ENCODE results near the gene MRPL40.

The MRPL40 gene

GRCh38 chr22:19478045-19478900 is 45.9 kb downstream of the MRPL40 start:
- in situ Hi-C loops (cut with HindIII; ENCODE audit: low sequenced_read_pairs), result no loop called here

DNA sequence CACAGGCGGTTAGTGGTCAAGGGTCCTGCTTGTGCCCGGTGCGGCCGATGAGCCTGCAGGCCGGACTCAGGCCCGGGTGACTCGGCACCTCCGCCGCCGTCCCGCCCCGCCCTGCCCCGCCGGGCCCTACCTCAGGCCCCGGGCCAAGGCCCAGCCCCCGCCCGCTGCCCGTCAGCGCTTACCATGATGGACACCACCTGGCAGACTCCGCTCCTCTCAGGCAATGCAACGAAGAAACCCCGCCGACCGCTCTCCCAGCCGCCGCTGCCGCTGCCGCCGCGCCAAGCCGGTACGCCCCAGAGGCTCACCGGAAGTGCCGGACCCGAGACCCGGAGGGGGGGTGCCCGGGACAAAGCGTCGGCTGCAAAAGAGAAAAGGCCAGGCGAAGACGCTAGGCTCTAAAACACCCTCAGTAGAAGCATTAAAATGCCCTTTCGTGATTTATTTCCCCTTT is 46.6 kb downstream of the MRPL40 start, which contains the start of gene UFD1:
UFD1 (minus strand) TSS at position 293 of the 454 bp plus-strand sequence; CDS start at position 185, 108 bp downstream.
- in situ Hi-C loops (cut with HindIII; ENCODE audit: low sequenced_read_pairs), result no loop called here

DNA sequence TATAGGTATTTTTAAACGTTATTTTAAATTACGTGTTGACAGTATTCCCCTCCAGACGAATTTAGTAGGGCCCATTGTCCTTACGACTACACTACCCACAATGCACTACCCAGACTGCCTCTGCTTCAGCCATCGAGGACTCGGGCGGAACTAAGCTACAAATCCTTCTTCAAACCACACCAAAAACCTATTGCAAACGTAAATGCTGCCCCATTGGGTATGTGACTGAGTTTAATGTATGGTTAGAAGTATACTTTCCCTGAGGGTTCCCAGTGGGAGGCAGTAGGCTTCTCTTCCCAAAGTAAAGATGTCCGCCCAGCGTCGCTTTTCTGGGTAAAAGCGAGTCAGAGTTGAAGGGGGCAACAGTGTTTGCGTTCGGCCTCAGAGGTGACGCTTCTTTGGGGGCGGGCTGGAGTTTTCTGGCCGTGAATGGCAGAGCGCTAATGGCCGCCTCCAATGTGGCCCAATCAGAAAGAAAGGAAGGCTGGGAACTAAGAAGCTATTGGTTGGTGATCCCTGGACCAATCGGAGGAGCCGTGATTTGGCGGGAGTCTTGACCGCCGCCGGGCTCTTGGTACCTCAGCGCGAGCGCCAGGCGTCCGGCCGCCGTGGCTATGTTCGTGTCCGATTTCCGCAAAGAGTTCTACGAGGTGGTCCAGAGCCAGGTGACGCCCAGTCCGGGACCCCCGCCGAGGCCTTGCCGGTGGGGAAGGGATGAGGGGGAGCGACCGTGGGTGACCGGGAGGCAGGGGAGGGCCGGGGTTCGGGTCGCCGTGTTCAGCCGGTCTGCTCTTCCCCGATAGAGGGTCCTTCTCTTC is 47.2 kb downstream of the MRPL40 start, which contains the start of gene CDC45:
CDC45 (plus strand) TSS at position 566 of the 818 bp plus-strand sequence; CDS start at position 615, 49 bp downstream.
- in situ Hi-C loops (cut with HindIII; ENCODE audit: low sequenced_read_pairs), result no loop called here

DNA sequence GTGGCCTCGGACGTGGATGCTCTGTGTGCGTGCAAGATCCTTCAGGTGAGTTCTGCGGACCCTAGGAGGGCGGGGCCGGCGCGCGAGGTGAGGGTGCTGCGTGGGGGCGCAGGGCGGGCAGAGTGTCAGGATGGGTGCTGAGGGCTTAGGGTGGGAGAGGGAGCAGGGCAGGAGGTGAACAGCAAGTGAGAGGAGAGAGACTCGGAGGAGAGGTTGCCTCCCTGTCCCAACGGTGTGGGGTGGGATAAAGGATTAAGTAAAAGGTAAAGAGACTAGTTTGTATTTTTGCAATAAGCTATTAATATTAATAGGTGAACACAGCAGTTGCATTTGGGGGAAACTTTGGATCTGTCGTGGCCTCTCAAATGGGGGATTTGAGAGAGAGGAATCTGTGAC is 47.8 kb downstream of the MRPL40 start:
- in situ Hi-C loops (cut with HindIII; ENCODE audit: low sequenced_read_pairs), result no loop called here

DNA sequence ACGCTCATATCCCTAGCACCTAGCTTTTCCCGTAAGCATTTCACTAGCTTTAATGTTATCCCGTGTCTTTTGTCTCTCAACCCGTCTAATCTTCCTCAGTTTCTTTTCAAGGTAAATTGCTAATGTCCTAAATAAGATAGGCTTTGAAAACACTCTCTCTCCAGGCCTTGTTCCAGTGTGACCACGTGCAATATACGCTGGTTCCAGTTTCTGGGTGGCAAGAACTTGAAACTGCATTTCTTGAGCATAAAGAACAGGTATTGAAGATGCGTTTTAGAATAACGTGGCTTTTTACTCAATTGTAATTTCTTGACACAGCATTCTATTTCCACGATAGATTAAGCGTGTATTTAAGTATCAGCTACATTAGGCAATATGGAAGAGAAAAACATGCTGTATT is 48.4 kb downstream of the MRPL40 start:
- in situ Hi-C loops (cut with HindIII; ENCODE audit: low sequenced_read_pairs), result no loop called here

DNA sequence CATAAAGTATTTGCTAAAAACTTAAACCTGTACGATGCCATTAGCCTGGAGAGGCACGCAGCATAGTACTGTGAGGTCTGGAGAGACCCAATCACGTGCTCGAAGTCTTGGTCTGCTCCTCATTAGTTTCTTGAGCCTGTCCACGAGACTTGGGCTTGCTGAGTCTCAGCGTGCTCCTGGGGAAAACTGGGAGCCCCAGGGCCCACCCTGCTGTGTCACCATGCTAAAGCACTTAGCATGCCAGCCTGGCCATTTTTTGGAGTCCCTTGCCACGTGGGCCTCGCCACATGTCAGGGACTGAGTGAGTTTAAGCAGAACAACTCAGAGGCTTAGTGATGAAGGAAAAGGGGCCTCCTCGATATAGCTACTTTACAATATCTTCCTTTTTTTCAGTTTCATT is 50.0 kb downstream of the MRPL40 start:
- in situ Hi-C loops (cut with HindIII; ENCODE audit: low sequenced_read_pairs), result no loop called here

DNA sequence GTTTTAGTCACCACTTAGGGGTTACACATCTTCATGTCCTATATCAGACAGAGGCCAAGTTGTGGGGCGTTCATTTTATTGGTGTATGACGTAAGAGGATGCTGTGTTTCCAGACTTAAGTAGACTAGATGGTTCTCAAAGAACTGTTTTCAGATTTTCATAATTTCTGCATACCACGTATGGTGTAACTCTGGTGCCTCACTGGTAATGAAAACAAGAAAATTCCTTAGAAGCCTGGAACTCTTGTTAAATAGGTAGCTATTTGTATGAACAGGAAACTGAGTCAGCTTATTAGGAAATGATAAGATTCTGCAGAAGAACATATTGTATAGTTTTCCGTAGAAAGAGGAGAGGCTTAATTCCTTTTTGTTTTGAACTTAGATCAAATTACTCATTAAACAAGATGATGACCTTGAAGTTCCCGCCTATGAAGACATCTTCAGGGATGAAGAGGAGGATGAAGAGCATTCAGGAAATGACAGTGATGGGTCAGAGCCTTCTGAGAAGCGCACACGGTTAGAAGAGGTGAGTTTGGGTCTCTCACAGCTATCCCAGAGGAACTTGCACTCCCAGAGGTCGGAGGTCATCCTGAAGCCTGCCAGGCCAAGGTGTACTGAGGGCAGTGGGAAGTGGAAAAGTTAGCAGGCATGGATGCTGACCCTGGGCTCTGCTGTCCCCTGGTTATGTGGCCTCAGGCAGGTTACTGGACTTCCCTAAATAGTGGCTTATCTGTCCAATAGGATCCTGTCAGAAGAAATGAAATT is 51.3 kb downstream of the MRPL40 start:
- in situ Hi-C loops (cut with HindIII; ENCODE audit: low sequenced_read_pairs), result no loop called here
